Measurements from ENCODE around the gene TENT5C. TPM values are rescaled to one million over a fixed set of nuclear protein-coding genes. Genes with fewer than 3 reads are reported as not detected.

TENT5C gene
- total and polyA plus RNA-seq, 10 of the 15 experiments (the other 5 are each of a cell fraction or from before 2014, with no cell fraction given): 0.19 to 2.4 (median 0.78) TPM

DNA sequence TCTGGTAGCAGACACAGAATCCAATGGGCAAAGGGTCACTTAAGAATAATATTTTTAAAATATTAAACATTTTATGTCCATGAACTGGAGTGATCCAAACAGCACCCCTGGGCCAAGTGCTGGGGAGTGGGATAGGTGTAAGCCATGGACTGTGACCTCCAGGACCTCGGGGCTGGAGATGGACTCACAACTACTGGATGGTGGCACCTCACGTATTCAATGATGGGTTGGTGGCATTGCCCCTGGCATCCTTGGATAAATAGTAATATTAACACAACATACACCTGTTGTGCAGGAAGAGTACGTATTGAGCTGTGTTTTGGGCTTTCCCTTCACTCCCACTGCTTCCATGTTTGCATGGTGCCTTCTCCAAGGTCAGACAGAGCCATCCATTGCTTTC, 39.3 kb upstream of the TENT5C start (continued):
- TF ChIP-seq, protein P1, sequence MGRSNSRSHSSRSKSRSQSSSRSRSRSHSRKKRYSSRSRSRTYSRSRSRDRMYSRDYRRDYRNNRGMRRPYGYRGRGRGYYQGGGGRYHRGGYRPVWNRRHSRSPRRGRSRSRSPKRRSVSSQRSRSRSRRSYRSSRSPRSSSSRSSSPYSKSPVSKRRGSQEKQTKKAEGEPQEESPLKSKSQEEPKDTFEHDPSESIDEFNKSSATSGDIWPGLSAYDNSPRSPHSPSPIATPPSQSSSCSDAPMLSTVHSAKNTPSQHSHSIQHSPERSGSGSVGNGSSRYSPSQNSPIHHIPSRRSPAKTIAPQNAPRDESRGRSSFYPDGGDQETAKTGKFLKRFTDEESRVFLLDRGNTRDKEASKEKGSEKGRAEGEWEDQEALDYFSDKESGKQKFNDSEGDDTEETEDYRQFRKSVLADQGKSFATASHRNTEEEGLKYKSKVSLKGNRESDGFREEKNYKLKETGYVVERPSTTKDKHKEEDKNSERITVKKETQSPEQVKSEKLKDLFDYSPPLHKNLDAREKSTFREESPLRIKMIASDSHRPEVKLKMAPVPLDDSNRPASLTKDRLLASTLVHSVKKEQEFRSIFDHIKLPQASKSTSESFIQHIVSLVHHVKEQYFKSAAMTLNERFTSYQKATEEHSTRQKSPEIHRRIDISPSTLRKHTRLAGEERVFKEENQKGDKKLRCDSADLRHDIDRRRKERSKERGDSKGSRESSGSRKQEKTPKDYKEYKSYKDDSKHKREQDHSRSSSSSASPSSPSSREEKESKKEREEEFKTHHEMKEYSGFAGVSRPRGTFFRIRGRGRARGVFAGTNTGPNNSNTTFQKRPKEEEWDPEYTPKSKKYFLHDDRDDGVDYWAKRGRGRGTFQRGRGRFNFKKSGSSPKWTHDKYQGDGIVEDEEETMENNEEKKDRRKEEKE (IDR thresholded peaks at IDR 0.05): no peak
- no peak for TF ChIP-seq KDM1A (IDR thresholded peaks at IDR 0.05; ENCODE audit: borderline replicate concordance)
- TF ChIP-seq MTA3 (IDR thresholded peaks at IDR 0.05; ENCODE audit: borderline replicate concordance, low read length): no peak
- no peak for TF ChIP-seq CEBPZ (IDR thresholded peaks at IDR 0.05; ENCODE audit: low read depth, low read length)

DNA sequence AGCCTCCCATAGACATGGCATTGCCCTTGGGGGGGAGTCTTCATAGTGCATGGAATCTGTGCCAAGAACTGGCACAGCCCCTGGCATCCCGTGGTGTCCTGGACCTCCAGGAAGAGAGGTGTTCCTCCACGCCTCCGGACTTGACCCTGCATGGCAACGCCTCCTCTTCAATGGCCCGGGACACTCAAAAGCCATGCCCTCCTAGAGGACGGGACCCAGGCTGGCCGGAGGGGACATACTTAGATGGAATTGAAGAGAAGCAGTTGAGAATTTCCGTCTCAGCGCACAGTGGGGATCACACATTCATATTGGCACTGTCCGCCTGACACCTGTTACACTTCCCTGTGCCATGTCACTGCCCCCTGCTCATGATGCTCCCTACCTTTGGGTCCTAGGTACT, 38.4 kb upstream of the TENT5C start:
- SMC1A ChIA-PET (ENCODE audit: uncharacterized antibody, unreplicated experiment): no interaction called here
- no peak for FAIRE-seq
- Histone ChIP-seq H3K4me1 (ENCODE audit: control insufficient read depth, insufficient read depth, low read length) (no peaks in the 10 kb centered on the region), H3K4me3 (no peak overlapping the region), H4K20me1 (ENCODE audit: control insufficient read depth, insufficient read depth) (peaks cover 3% of the 10 kb centered on the region), H3K27me3 (replicated peaks in 1 of 2; ENCODE audit: control insufficient read depth in 2 of 2, insufficient read depth in 2 of 2, low read length in 1 of 2) (peaks cover 0 to 6% of the 10 kb centered on the region in 2 experiments; a peak in 3 of 4 replicates), H2AFZ (ENCODE audit: control insufficient read depth, low read depth, low read length) (no peak overlapping the region), H3K79me2 (ENCODE audit: control insufficient read depth, insufficient read depth, low read length) (no peaks in the 10 kb centered on the region), H3K27ac (ENCODE audit: control insufficient read depth, insufficient read depth) (no peak overlapping the region), H3K36me3 (ENCODE audit: control insufficient read depth in 2 of 2, insufficient read depth in 2 of 2, low read length in 1 of 2) (no peaks in the 10 kb centered on the region), H3K9ac (ENCODE audit: control insufficient read depth, insufficient read depth, low read length) (no peak overlapping the region), H3K9me3 (replicated peaks; ENCODE audit: control insufficient read depth, insufficient read depth, low read length) (no peaks in the 10 kb centered on the region), H3K4me2 (ENCODE audit: control insufficient read depth, insufficient read depth) (no peak overlapping the region)
- no peak for ATAC-seq
- no TSS peak for BruUV-seq (replicated peaks)
- RAD21 ChIA-PET (ENCODE audit: unreplicated experiment): no interaction called here
- CTCF ChIA-PET: interaction anchor here (1.1 kb wide), 1 partner anchor 189 kb away, joined by 3 read pairs; no protein-coding TSS in a partner anchor
- intact Hi-C loops (cut with micrococcal nuclease; ENCODE audit: unreplicated experiment) (no loop called here), in situ Hi-C loops (cut with MboI) (no loop called here)
- WGBS (ENCODE audit: insufficient coverage, insufficient replicate concordance, low lambda C conversion rate, missing lambda C conversion rate): 61% methylated on average over 10 of the region's 10 CpGs
- TF ChIP-seq NR2F1 (conservative IDR thresholded peaks at IDR 0.05) (no peak), KDM1A (IDR thresholded peaks at IDR 0.05; ENCODE audit: borderline replicate concordance) (no peak), RBBP5 (conservative IDR thresholded peaks at IDR 0.05) (no peak), CREB1 (IDR thresholded peaks at IDR 0.05; ENCODE audit: low read depth) (no peak), ASH2L (IDR thresholded peaks at IDR 0.05; ENCODE audit: borderline replicate concordance, low read depth) (no peak), STAT3 (IDR thresholded peaks at IDR 0.05; ENCODE audit: low read depth, low read length) (no peak)
- TF ChIP-seq, protein P2, sequence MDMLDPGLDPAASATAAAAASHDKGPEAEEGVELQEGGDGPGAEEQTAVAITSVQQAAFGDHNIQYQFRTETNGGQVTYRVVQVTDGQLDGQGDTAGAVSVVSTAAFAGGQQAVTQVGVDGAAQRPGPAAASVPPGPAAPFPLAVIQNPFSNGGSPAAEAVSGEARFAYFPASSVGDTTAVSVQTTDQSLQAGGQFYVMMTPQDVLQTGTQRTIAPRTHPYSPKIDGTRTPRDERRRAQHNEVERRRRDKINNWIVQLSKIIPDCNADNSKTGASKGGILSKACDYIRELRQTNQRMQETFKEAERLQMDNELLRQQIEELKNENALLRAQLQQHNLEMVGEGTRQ (IDR thresholded peaks at IDR 0.05; ENCODE audit: borderline replicate concordance, low read depth, low read length): no peak
- no peak for DNase-seq (ENCODE audit: low read depth, low spot score)
- POLR2A ChIA-PET: no interaction called here

All from GM12878 (cell line).